Measurements from ENCODE around the gene RETREG3.
"Not testable (repeated sequence)": the region's sequence is repeated elsewhere in the genome, so short reads cannot be mapped to it uniquely, and the experiment has no call there.

RETREG3 gene

GRCh38 chr17:42609182-42609813 is at the start of gene RETREG3, which contains the start of gene TUBG1:
Gene RETREG3, minus strand, starts transcription at chr17:42609374. Its CDS starts 50 bp downstream, at chr17:42609324.
Gene TUBG1, plus strand, starts transcription at chr17:42609683. Its CDS starts 55 bp downstream, at chr17:42609738.
- peak; percentile 92 for DNase-seq (ENCODE audit: low read depth)

- no peak for DNase-seq (ENCODE audit: low read depth)
Measured at GRCh38 chr17:42657824-42658588, 48.8 kb upstream of the RETREG3 start.

GRCh38 chr17:42655528-42655927 is 46.4 kb upstream of the RETREG3 start:
- DNase-seq (ENCODE audit: low read depth) = no peak

GRCh38 chr17:42653179-42654124 is 44.3 kb upstream of the RETREG3 start:
- DNase-seq (ENCODE audit: low read depth) = no peak

- DNase-seq (ENCODE audit: low read depth) = no peak
Measured at GRCh38 chr17:42651392-42651791, 42.2 kb upstream of the RETREG3 start.

- DNase-seq (ENCODE audit: low read depth) = no peak
Measured at GRCh38 chr17:42647778-42648177, 38.6 kb upstream of the RETREG3 start.

- DNase-seq (ENCODE audit: low read depth) = no peak
Measured at GRCh38 chr17:42642336-42642735, 33.2 kb upstream of the RETREG3 start.

GRCh38 chr17:42640121-42640520 is 30.9 kb upstream of the RETREG3 start:
- DNase-seq (ENCODE audit: low read depth) = no peak

- DNase-seq (ENCODE audit: low read depth) = no peak
Measured at GRCh38 chr17:42639525-42640113, 30.4 kb upstream of the RETREG3 start.

- DNase-seq (ENCODE audit: low read depth) = no peak
Measured at GRCh38 chr17:42632949-42633444, 23.8 kb upstream of the RETREG3 start.

- no peak for DNase-seq (ENCODE audit: low read depth)
Measured at GRCh38 chr17:42629411-42630009, 20.3 kb upstream of the RETREG3 start.

- DNase-seq (ENCODE audit: low read depth) = not testable (repeated sequence)
Measured at GRCh38 chr17:42627032-42627764, 18.0 kb upstream of the RETREG3 start.

GRCh38 chr17:42623732-42624596 is 14.8 kb upstream of the RETREG3 start:
- no peak for DNase-seq (ENCODE audit: low read depth)

- DNase-seq (ENCODE audit: low read depth) = no peak
Measured at GRCh38 chr17:42623271-42623670, 14.1 kb upstream of the RETREG3 start.

- not testable (repeated sequence) for DNase-seq (ENCODE audit: low read depth)
Measured at GRCh38 chr17:42621987-42622386, 12.8 kb upstream of the RETREG3 start.

GRCh38 chr17:42618442-42619150 is 9.4 kb upstream of the RETREG3 start:
- no peak for DNase-seq (ENCODE audit: low read depth)

GRCh38 chr17:42617956-42618431 is 8.8 kb upstream of the RETREG3 start:
- DNase-seq (ENCODE audit: low read depth) = no peak

- DNase-seq (ENCODE audit: low read depth) = no peak
Measured at GRCh38 chr17:42613699-42614295, 4.6 kb upstream of the RETREG3 start.
